GM12891 (cell line): ENCODE results near the gene TECTB.
A peak's percentile ranks its signal among the peaks of the same experiment; 100 is the strongest.

ENCODE experiments used
- DNase-seq: peaks from one replicate; pipeline ENCODE4 v3.0.0; 2011; ENCODE audit warnings: low spot score; ENCODE audit not compliant: insufficient read length
- FAIRE-seq: peaks from 2 replicates; lab custom pipeline; 2011; peaks lifted over from hg19 to GRCh38; lab: Jason Lieb, UNC
- PAX5 ChIP-seq: IDR thresholded peaks from 2 replicates; pipeline ENCODE4 v1.6.1; 2011; ENCODE audit warnings: low read length, moderate library complexity, mild to moderate bottlenecking; ENCODE audit not compliant: insufficient read depth, severe bottlenecking
- POLR2A ChIP-seq: IDR thresholded peaks from 2 replicates; pipeline ENCODE4 v1.6.1; 2011; ENCODE audit warnings: low read depth, low read length, control low read depth
- POLR2AphosphoS5 ChIP-seq: IDR thresholded peaks from 2 replicates; pipeline ENCODE4 v1.6.1; 2011; ENCODE audit warnings: low read depth, low read length, control low read depth
- POU2F2 ChIP-seq: IDR thresholded peaks from 2 replicates; pipeline ENCODE4 v1.6.1; 2011; ENCODE audit warnings: low read depth, mild to moderate bottlenecking, control low read depth, low read length, moderate library complexity
- SPI1 ChIP-seq: IDR thresholded peaks from 2 replicates; pipeline ENCODE4 v1.6.1; 2011; ENCODE audit warnings: low read depth, low read length, control low read depth
- TAF1 ChIP-seq: IDR thresholded peaks from 2 replicates; pipeline ENCODE4 v1.6.1; 2011; ENCODE audit warnings: low read depth, low read length, control low read depth

The TECTB gene

GRCh38 chr10:112330607-112331160 lies 47.5 kb downstream of the TECTB start:
- TF ChIP-seq PAX5 (no peak), TAF1 (no peak), POLR2A (no peak), SPI1 (peak; percentile 29; the same call in 1 of the 2 replicates), POU2F2 (no peak), POLR2AphosphoS5 (no peak)
- DNase-seq (no peak), FAIRE-seq (no peak)

DNA sequence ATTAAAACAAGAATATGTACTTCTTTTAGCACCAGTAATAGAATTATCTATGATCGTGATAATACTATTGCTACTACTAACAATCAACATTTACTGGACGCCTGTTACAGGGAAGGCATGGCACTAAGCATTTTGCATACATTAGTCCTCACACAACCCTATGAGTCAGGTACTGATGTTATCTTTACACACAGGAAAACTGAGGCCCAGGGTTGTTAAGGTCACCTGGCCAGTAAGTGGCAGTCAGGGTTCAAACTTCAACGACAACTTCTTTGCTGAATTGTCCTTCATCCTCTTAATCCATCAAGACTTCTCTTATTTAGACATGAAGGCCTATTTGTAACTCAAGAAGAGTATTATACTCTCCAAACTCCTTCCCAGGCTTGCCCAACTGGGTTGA lies 48.8 kb downstream of the TECTB start:
- no peak for FAIRE-seq
- no peak for DNase-seq
- no peak for TF ChIP-seq PAX5
- no peak for TF ChIP-seq POLR2AphosphoS5
- TF ChIP-seq TAF1 = no peak
- no peak for TF ChIP-seq POU2F2
- no peak for TF ChIP-seq SPI1
- TF ChIP-seq POLR2A = no peak

DNA sequence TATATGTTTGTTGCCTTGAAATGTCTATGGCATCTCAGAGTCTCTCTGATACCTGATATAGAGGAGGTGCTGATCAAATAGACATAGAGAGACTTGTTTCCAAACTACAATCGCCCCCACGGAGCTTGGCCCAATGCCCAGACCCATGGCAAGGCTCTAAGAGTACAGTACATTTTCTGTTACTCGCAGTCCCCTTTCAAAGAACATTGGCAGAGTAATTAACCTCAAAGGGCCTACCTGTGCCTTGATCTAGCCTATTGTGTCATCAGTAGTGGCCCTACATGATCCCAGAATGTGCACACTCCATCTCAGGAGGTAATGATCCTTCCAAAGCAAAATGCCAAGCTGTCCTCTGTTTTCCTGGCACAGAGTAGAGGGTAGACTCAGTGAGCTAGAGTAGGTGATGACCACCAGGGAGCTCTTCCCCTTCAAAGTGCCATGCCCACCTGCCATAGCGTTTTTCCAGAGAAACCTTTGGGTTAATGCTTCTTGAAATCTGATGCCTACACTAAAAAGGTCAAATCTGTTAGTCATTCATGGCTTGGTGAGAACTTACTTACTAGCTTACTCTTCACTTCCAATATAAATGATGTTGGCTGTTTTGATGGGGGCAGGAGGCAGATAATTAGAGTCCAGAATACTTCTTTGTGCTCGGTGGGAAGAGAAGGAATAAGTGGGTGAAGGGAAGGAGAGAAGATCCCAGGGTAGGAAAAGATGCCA lies 49.5 kb downstream of the TECTB start:
- no peak for TF ChIP-seq POLR2A
- TF ChIP-seq POU2F2 = no peak
- TF ChIP-seq PAX5 = no peak
- no peak for TF ChIP-seq SPI1
- TF ChIP-seq POLR2AphosphoS5 = no peak
- TF ChIP-seq TAF1 = no peak
- DNase-seq = no peak
- no peak for FAIRE-seq

DNA sequence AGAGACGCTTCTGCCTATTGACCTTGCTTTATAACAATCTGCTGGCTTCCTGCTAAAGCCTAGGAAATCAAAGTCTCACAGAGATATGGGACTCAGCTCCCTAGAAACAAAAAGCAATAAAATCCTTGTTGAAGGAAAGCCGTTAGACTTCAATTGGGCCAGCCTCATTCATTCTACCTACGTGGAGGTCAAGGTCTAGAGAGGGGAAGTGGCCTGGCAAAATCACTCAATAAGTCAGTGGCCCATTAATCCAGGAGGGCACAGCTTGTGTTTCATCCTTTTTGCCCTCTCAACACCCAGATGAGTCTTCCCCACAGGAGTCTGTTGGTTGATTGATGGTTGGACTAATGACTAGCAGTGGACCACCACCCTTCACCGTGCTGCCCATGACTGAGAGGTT lies 50.3 kb downstream of the TECTB start:
- DNase-seq (no peak), FAIRE-seq (no peak)
- TF ChIP-seq POLR2A (no peak), SPI1 (no peak), POU2F2 (no peak), PAX5 (no peak), TAF1 (no peak), POLR2AphosphoS5 (no peak)

GRCh38 chr10:112335111-112335867 lies 52.1 kb downstream of the TECTB start:
- TF ChIP-seq POLR2A (no peak), TAF1 (no peak), SPI1 (no peak), PAX5 (no peak), POU2F2 (no peak), POLR2AphosphoS5 (no peak)
- DNase-seq (no peak), FAIRE-seq (no peak)

DNA sequence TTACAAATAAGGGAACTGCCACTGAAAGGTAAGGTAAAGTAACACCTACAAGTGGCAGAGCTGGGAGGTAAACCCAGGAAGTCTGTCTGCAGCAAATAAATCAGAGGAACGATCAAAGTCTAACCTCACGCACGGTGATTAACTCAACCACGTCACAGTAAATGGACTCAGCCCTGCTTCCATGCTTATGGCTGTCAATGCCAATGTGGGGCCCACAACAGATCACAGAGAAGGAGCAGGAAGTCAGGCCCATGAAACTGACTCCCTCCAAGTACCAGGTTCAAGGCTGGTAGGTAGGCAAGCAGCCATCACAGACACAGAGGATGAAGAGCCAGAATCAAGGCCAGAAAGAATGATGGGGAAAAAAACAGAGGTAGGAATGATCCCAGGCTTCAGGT lies 52.7 kb downstream of the TECTB start:
- DNase-seq = no peak
- TF ChIP-seq TAF1 (no peak), POLR2AphosphoS5 (no peak), POU2F2 (no peak), SPI1 (no peak), PAX5 (no peak), POLR2A (no peak)
- FAIRE-seq = no peak

- DNase-seq (no peak), FAIRE-seq (no peak)
- TF ChIP-seq TAF1 (no peak), POLR2AphosphoS5 (no peak), PAX5 (no peak), SPI1 (no peak), POU2F2 (no peak), POLR2A (no peak)
These were observed 53.5 kb downstream of the TECTB start for GRCh38 chr10:112336556-112337201.

GRCh38 chr10:112338957-112339356 lies 55.8 kb downstream of the TECTB start:
- TF ChIP-seq POLR2A (no peak), PAX5 (no peak), SPI1 (no peak), POLR2AphosphoS5 (no peak)
- DNase-seq = no peak
- FAIRE-seq = no peak

DNA sequence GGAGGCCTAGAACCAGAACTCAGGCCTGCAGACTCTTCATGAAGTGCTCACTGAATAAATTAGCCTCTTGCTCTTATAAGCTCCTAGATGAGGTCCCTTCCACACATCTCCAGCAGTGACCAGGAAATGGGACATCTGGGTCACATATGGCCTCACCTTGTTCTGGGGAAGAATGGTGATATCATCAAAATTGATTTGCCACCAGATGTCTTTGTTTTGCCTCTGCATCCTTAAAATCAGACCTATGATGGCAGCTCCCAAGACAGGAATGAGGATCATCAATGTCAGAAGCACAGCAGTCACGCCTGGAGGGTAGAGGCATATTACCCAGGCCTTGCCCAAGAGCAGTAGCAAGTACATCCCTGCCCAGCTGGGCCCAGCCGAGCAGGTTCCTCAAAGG lies 57.4 kb downstream of the TECTB start:
- FAIRE-seq = no peak
- no peak for TF ChIP-seq POLR2A
- TF ChIP-seq PAX5 = no peak
- no peak for TF ChIP-seq SPI1
- TF ChIP-seq POLR2AphosphoS5 = no peak
- no peak for TF ChIP-seq TAF1
- no peak for TF ChIP-seq POU2F2
- no peak for DNase-seq
